H1 (cell line): ENCODE data around the gene MCUR1. TPM values are rescaled to one million over a fixed set of nuclear protein-coding genes. Genes with fewer than 3 reads are reported as not detected.

Experiments used
- ASH2L ChIP-seq: fragments of 200-600, 300-600 bp; sonication (generic); IDR thresholded peaks from one replicate; pipeline ENCODE4 v1.7.1; 2017; ENCODE audit warnings: low read length
- BCL11A ChIP-seq, 2 experiments: IDR thresholded peaks; one replicate each; pipeline ENCODE4 v1.6.1; 2011; ENCODE audit warnings: low read depth in 2 of 2, low read length in 2 of 2, mild to moderate bottlenecking in 2 of 2
- BRCA1 ChIP-seq: IDR thresholded peaks from 2 replicates; pipeline ENCODE4 v1.6.1; 2012; ENCODE audit warnings: low read depth, low read length, improper control_type of control experiment
- CEBPB ChIP-seq: IDR thresholded peaks from 2 replicates; pipeline ENCODE4 v1.6.1; 2012; ENCODE audit warnings: low read depth, low read length
- CHD1 ChIP-seq: IDR thresholded peaks from 2 replicates; pipeline ENCODE4 v1.6.1; 2012; ENCODE audit warnings: low read depth, low read length, improper control_type of control experiment
- CTBP2 ChIP-seq: IDR thresholded peaks from 2 replicates; pipeline ENCODE4 v1.7.0; 2011; ENCODE audit warnings: borderline replicate concordance, mild to moderate bottlenecking, moderate library complexity, mixed read lengths, low read length; ENCODE audit not compliant: insufficient read depth, insufficient read length
- E2F6 ChIP-seq: IDR thresholded peaks from 2 replicates; pipeline ENCODE4 v1.6.1; 2012; ENCODE audit warnings: inconsistent platforms
- EGR1 ChIP-seq: IDR thresholded peaks from 2 replicates; pipeline ENCODE4 v1.6.1; 2011; ENCODE audit warnings: low read depth, low read length, borderline replicate concordance
- EZH2 ChIP-seq: fragments of 200-600 bp; sonication (generic); IDR thresholded peaks from 2 replicates; pipeline ENCODE4 v1.7.1; 2012; ENCODE audit warnings: low read depth, mild to moderate bottlenecking, moderate library complexity, low read length, inconsistent platforms; ENCODE audit not compliant: severe bottlenecking
- GABPA ChIP-seq: IDR thresholded peaks from 2 replicates; pipeline ENCODE4 v1.6.1; 2011; ENCODE audit warnings: mild to moderate bottlenecking, low read length, moderate library complexity, borderline replicate concordance; ENCODE audit not compliant: insufficient read depth
- GTF2F1 ChIP-seq: IDR thresholded peaks from 2 replicates; pipeline ENCODE4 v1.6.1; 2012; ENCODE audit warnings: low read depth, low read length, improper control_type of control experiment, borderline replicate concordance
- HDAC2 ChIP-seq, 2 experiments: fragments of 300-600 bp in 1 of 2; sonication (generic) in 1 of 2; IDR thresholded peaks; 2 replicates each; pipeline ENCODE4 v1.6.1; 2011 to 2012; ENCODE audit warnings: low read depth in 2 of 2, low read length in 2 of 2, mild to moderate bottlenecking in 2 of 2, moderate library complexity in 2 of 2, borderline replicate concordance in 1 of 2, inconsistent platforms in 1 of 2
- KDM4A ChIP-seq: IDR thresholded peaks from one replicate; pipeline ENCODE4 v1.7.1; 2012; ENCODE audit warnings: low read depth, mild to moderate bottlenecking, moderate library complexity, low read length, inconsistent platforms; ENCODE audit not compliant: severe bottlenecking
- MAX ChIP-seq: IDR thresholded peaks from 2 replicates; pipeline ENCODE4 v1.6.1; 2012; ENCODE audit warnings: inconsistent platforms
- PHF8 ChIP-seq: fragments of 200-600 bp; sonication (generic); conservative IDR thresholded peaks from 2 replicates; pipeline ENCODE4 v1.7.1; 2012; ENCODE audit warnings: low read depth, mild to moderate bottlenecking, inconsistent platforms, low read length, moderate library complexity
- RNF2 ChIP-seq: fragments of 200-900, 300-1000 bp; sonication (generic); IDR thresholded peaks from 2 replicates; pipeline ENCODE4 v1.7.1; 2016; ENCODE audit warnings: borderline replicate concordance, low read depth, mild to moderate bottlenecking, antibody characterized with exemption, low read length; ENCODE audit not compliant: poor library complexity, severe bottlenecking; ENCODE audit errors: missing control alignments
- RXRA ChIP-seq: IDR thresholded peaks from 2 replicates; pipeline ENCODE4 v1.6.1; 2011; ENCODE audit warnings: low read depth, mild to moderate bottlenecking, low read length, moderate library complexity; ENCODE audit not compliant: insufficient read depth
- SIN3A ChIP-seq, 2 experiments: IDR thresholded peaks in 1 of 2; conservative IDR thresholded peaks in 1 of 2; 2 replicates each; pipeline ENCODE4 v1.6.1; 2011 to 2012; ENCODE audit warnings: low read length in 2 of 2, improper control_type of control experiment in 1 of 2, low read depth in 1 of 2, mild to moderate bottlenecking in 1 of 2
- TBP ChIP-seq: IDR thresholded peaks from 2 replicates; pipeline ENCODE4 v1.6.1; 2011; ENCODE audit warnings: low read depth, low read length, improper control_type of control experiment
- USF2 ChIP-seq: IDR thresholded peaks from 2 replicates; pipeline ENCODE4 v1.6.1; 2011; ENCODE audit warnings: low read length, improper control_type of control experiment
- polyA plus RNA-seq, 7 experiments: library from polyadenylated mRNA; depleted of rRNA in 3 of 7; stranded (reverse) in 5 of 7; unstranded in 2 of 7; fragments of >200 nt in 5 of 7; fragments of 200-250 nt in 2 of 7; gene quantifications; 1 replicate in 5 of 7; 2 replicates in 1 of 7; 4 replicates in 1 of 7; pipeline versions ENCODE4 v1.2.1 to v1.2.3, GENCODE V29; 2011 to 2013; ENCODE audit warnings: missing spikeins in 2 of 7, mixed read lengths in 2 of 7
- total RNA-seq: library from RNA; stranded (reverse); fragmentation: NEBNext Ultra II Directional; extraction: Animal tissue kit (Norgen Biotek cat#: 25700); gene quantifications from 2 replicates; pipeline ENCODE4 v1.2.1, GENCODE V29; 2021

MCUR1 gene
- total and polyA plus RNA-seq, 2 of the 8 experiments (the other 6 are each of a cell fraction or from before 2014, with no cell fraction given): 9.6 to 37.3 TPM

- TF ChIP-seq SIN3A (conservative IDR thresholded peaks at IDR 0.05 in 1 of 2, IDR thresholded peaks at IDR 0.05 in 1 of 2; ENCODE audit: low read depth in 1 of 2, low read length in 2 of 2): peak in 1 of 2 experiments; percentile 18; a peak in 1 of 4 replicates
- TF ChIP-seq CEBPB: no peak
- no peak for TF ChIP-seq GABPA
- TF ChIP-seq EZH2: no peak
- TF ChIP-seq EGR1: peak; percentile 50; the same call in 1 of the 2 replicates
- TF ChIP-seq ASH2L: no peak
- no peak for TF ChIP-seq TBP
- no peak for TF ChIP-seq RXRA
- TF ChIP-seq BRCA1: no peak
- TF ChIP-seq RNF2: no peak
- TF ChIP-seq USF2: no peak
- no peak for TF ChIP-seq CTBP2
- peak; percentile 5; the same call in 1 of the 2 replicates for TF ChIP-seq MAX
- TF ChIP-seq PHF8: peak; percentile 90
- TF ChIP-seq HDAC2 (IDR thresholded peaks at IDR 0.05; ENCODE audit: borderline replicate concordance in 1 of 2, low read depth in 2 of 2, low read length in 2 of 2): no peak; a peak in 2 of 4 replicates
- TF ChIP-seq KDM4A: peak; percentile 81
- no peak for TF ChIP-seq BCL11A (IDR thresholded peaks at IDR 0.05; ENCODE audit: low read depth in 2 of 2, low read length in 2 of 2)
- TF ChIP-seq CHD1: no peak
- no peak for TF ChIP-seq GTF2F1
- TF ChIP-seq E2F6: no peak
- TF ChIP-seq, all 59 proteins: peak for 7
Measured at GRCh38 chr6:13813621-13814175, 659 bp downstream of the MCUR1 start (continued).
